Endothelial cell (in vitro differentiated cells): Measurements from ENCODE around the gene HSPB9. TPM values are rescaled to one million over a fixed set of nuclear protein-coding genes. Genes with fewer than 3 reads are reported as not detected.
A peak's percentile ranks its signal among the peaks of the same experiment; 100 is the strongest.

Source experiments
- DNase-seq: peaks from one replicate; pipeline ENCODE4 v3.0.0; 2021; ENCODE audit warnings: low spot score
- H3K27ac Mint-ChIP-seq: one replicate; pipeline ENCODE4 v1.8.0; 2021; ENCODE audit warnings: mixed read lengths, inconsistent platforms; ENCODE audit not compliant: unreplicated experiment
- H3K27me3 Mint-ChIP-seq: one replicate; pipeline ENCODE4 v1.8.0; 2021; ENCODE audit warnings: mild to moderate bottlenecking, moderate library complexity, mixed read lengths, inconsistent platforms; ENCODE audit not compliant: unreplicated experiment
- H3K36me3 Mint-ChIP-seq: one replicate; pipeline ENCODE4 v1.8.0; 2021; ENCODE audit warnings: mild to moderate bottlenecking, low read depth, mixed read lengths, inconsistent platforms; ENCODE audit not compliant: unreplicated experiment
- H3K4me1 Mint-ChIP-seq: one replicate; pipeline ENCODE4 v1.8.0; 2021; ENCODE audit warnings: mild to moderate bottlenecking, mixed read lengths, inconsistent platforms; ENCODE audit not compliant: unreplicated experiment
- H3K4me3 Mint-ChIP-seq: one replicate; pipeline ENCODE4 v1.8.0; 2021; ENCODE audit warnings: mild to moderate bottlenecking, mixed read lengths, inconsistent platforms; ENCODE audit not compliant: unreplicated experiment
- H3K9me3 Mint-ChIP-seq: one replicate; pipeline ENCODE4 v1.8.0; 2021; ENCODE audit warnings: mixed read lengths, inconsistent platforms; ENCODE audit not compliant: unreplicated experiment
- total RNA-seq: library from RNA; stranded (reverse); fragmentation: NEBNext Ultra II Directional; extraction: Animal tissue kit (Norgen Biotek cat#: 25700); gene quantifications from one replicate; pipeline ENCODE4 v1.2.1, GENCODE V29; 2021; ENCODE audit not compliant: unreplicated experiment
- TF ChIP-seq, protein P1 (sequence below): fragments of 200-600 bp; sonication (generic); IDR thresholded peaks from one replicate; pipeline ENCODE4 v1.5.0; 2021; ENCODE audit warnings: antibody characterized with exemption; ENCODE audit not compliant: unreplicated experiment

HSPB9 gene
- total RNA-seq, 1 donor from 2014 or later: not detected

DNA sequence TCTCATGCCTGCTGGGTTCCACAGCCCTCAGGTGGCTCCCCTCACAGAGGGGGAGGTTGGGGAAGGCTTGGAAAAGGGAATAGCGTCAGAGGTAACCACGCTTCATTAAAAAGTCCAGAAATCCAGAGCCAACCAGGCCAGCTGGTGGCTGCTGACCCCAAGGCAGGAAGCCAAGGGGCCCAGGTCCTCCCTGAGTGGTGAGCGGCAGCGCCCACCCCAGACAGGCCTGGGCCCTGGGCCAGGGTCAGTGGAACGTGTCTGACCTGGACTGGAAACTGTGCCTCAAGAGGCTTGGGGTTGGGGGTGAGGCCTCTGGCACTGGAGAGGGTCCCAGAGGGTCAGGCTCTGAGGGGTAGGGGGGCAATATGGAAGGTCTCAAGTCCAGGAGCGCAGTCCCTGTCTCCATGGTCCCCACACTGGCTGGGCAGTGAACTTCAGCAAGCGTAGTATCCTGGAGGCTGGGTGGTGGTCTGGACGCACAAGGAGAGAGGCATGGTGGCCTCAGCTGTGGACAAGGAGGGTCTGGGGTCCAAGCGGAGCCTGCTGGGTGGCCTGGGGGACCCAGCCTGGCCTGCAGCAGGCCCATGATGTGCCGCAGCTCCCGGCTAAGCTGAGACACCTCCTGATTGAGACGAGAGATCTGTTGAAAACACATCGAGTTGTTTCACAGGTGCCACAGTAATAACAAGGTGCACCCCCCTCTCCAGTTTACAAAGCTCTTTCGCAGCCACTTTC is 37.4 kb downstream of the HSPB9 start:
- peaks cover 7% of the 10 kb centered on the region for H3K27me3 Mint-ChIP-seq
- no peak for DNase-seq
- no peak overlapping the region for H3K27ac Mint-ChIP-seq
- no peaks in the 10 kb centered on the region for H3K36me3 Mint-ChIP-seq
- H3K9me3 Mint-ChIP-seq: no peaks in the 10 kb centered on the region
- no peak overlapping the region for H3K4me3 Mint-ChIP-seq
- H3K4me1 Mint-ChIP-seq: peaks cover 17% of the 10 kb centered on the region
- TF ChIP-seq, protein P1, sequence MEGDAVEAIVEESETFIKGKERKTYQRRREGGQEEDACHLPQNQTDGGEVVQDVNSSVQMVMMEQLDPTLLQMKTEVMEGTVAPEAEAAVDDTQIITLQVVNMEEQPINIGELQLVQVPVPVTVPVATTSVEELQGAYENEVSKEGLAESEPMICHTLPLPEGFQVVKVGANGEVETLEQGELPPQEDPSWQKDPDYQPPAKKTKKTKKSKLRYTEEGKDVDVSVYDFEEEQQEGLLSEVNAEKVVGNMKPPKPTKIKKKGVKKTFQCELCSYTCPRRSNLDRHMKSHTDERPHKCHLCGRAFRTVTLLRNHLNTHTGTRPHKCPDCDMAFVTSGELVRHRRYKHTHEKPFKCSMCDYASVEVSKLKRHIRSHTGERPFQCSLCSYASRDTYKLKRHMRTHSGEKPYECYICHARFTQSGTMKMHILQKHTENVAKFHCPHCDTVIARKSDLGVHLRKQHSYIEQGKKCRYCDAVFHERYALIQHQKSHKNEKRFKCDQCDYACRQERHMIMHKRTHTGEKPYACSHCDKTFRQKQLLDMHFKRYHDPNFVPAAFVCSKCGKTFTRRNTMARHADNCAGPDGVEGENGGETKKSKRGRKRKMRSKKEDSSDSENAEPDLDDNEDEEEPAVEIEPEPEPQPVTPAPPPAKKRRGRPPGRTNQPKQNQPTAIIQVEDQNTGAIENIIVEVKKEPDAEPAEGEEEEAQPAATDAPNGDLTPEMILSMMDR: no peak

DNA sequence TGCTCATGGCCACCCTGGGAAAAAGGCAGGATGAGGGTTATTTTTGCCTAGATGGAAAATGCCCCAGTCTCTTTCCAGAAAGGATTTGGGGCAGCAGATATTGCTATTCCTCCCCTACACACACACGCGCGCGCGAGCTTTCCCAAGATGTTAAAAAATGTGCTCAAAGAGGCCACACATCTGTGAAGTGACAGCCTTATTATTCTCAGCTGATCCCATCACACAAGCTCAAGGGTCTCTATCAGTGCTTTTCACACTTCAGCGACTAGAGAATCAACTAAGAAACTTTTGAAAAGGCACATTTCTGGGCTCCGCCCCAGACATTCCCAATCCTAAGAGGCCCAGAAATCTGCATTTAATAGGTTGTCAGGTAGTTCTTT is 37.9 kb downstream of the HSPB9 start:
- TF ChIP-seq, protein P1: no peak
- peaks cover 8% of the 10 kb centered on the region for H3K27me3 Mint-ChIP-seq
- no peak for DNase-seq
- H3K27ac Mint-ChIP-seq: no peak overlapping the region
- no peaks in the 10 kb centered on the region for H3K36me3 Mint-ChIP-seq
- H3K9me3 Mint-ChIP-seq: no peaks in the 10 kb centered on the region
- peaks cover 14% of the 10 kb centered on the region for H3K4me1 Mint-ChIP-seq
- H3K4me3 Mint-ChIP-seq: no peak overlapping the region

DNA sequence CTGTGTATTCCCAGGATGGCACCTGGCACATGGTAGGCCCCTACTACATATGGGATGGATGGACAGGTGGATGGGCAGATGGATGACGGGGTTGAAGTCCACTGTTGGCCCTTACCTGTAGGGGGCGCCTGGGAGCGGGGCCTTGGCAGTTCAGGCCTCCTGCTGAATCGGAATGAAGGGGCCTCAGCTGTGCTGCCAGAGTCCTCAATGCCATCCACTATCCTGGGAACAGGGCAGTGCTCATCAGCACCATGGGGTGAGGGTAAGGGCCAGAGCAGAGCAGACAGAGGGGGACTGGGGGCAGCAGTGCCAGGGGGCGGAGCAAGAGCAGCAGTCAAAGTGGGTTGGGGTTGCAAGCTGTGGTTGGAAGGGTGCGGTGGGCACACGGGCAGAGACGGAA is 40.5 kb downstream of the HSPB9 start:
- H3K27ac Mint-ChIP-seq: no peak overlapping the region
- H3K4me1 Mint-ChIP-seq: peaks cover 9% of the 10 kb centered on the region
- H3K4me3 Mint-ChIP-seq: no peak overlapping the region
- peak; percentile 67 for DNase-seq
- TF ChIP-seq, protein P1: peak; percentile 67
- peaks cover 11% of the 10 kb centered on the region for H3K27me3 Mint-ChIP-seq
- H3K9me3 Mint-ChIP-seq: no peaks in the 10 kb centered on the region
- no peaks in the 10 kb centered on the region for H3K36me3 Mint-ChIP-seq

DNA sequence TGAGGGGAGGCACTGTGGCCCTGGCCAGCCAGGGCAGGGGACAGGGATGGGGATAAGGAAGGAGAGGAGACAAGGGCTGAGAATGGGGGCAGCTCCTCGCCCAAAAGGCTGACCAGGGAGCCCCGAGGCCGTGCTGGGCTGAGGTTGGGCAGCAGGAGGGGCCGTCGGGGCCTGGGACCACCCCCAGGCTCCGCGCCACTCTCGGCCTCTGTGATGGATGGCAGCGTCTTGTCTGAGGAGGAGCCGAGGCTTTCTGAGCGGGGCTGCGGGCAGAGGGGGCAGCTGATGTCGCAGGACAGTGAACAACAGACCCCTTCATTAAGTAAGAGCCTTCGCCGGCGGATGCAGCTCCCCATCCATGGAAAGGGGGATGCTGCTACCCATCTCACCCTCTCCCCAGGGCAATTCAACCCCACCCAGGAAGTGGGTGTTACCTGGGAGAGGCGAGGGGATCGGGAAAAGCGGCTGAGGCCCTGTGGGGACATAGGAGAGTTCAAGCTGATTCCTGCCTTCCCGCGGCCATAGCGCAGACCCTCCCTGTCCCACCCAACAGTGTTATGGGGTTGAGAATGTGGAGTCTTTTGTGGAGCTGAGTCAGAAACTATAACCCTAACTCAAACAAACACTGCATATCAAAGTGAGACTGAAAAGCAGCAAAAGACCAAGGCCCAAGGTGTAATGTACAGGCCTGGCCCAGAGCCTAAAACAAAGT is 41.2 kb downstream of the HSPB9 start:
- DNase-seq: no peak
- TF ChIP-seq, protein P1: no peak
- Mint-ChIP-seq H3K4me3 (no peak overlapping the region), H3K27ac (no peak overlapping the region), H3K9me3 (no peaks in the 10 kb centered on the region), H3K36me3 (no peaks in the 10 kb centered on the region), H3K4me1 (peaks cover 9% of the 10 kb centered on the region), H3K27me3 (peaks cover 13% of the 10 kb centered on the region)

DNA sequence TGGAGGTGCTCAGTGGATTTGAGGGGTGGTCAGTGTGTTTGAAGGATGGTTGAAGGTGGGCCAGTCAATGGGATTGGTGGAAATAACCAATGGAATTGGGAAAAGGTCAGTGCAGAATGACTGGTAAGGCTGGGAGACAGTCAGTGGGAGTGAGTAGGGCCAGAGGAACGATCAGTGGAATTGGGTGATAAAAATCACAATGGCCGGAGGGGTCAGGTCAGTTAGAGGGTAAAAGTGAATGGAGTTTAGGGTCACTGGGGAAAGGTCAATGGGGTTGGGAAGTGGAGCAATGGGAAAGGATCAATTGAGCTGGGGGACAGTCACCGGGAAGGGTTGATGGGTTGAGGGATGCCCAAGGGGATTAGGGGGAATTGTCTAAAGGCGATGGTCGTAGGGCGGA is 43.1 kb downstream of the HSPB9 start:
- Mint-ChIP-seq H3K4me3 (no peak overlapping the region), H3K27ac (no peak overlapping the region), H3K4me1 (peaks cover 9% of the 10 kb centered on the region), H3K27me3 (peaks cover 13% of the 10 kb centered on the region), H3K9me3 (no peaks in the 10 kb centered on the region), H3K36me3 (no peaks in the 10 kb centered on the region)
- no peak for DNase-seq
- TF ChIP-seq, protein P1: no peak
